GM12874 (cell line): Measurements from ENCODE around the gene EBF3.

Experiments used
- CTCF ChIP-seq: IDR thresholded peaks from 2 replicates; pipeline ENCODE4 v1.5.1; 2011; ENCODE audit warnings: low read depth, mild to moderate bottlenecking, control low read depth, low read length, moderate library complexity; ENCODE audit not compliant: insufficient read depth

EBF3 gene

GRCh38 chr10:129838794-129839193 lies 125.3 kb downstream of the EBF3 start:
- no peak for TF ChIP-seq CTCF

- no peak for TF ChIP-seq CTCF
Measured at GRCh38 chr10:129837909-129838582, 126.0 kb downstream of the EBF3 start.

- no peak for TF ChIP-seq CTCF
Measured at GRCh38 chr10:129836253-129836652, 127.8 kb downstream of the EBF3 start.

GRCh38 chr10:129833994-129834739 lies 129.9 kb downstream of the EBF3 start:
- no peak for TF ChIP-seq CTCF

GRCh38 chr10:129833468-129833950 lies 130.6 kb downstream of the EBF3 start:
- no peak for TF ChIP-seq CTCF

- TF ChIP-seq CTCF = no peak
Measured at GRCh38 chr10:129832573-129833467, 131.3 kb downstream of the EBF3 start.

GRCh38 chr10:129831150-129831549 lies 132.9 kb downstream of the EBF3 start:
- TF ChIP-seq CTCF = no peak
